Neural cell (in vitro differentiated cells): ENCODE results near the gene STX12. TPM values are rescaled to one million over a fixed set of nuclear protein-coding genes. Genes with fewer than 3 reads are reported as not detected.

ENCODE experiments used
- H2AFZ ChIP-seq: fragments of 200-600, 300-800 bp; sonication (generic), shearing (Covaris generic); 2 replicates; pipeline ENCODE4 v1.6.0; 2014; ENCODE audit warnings: low read depth, mild to moderate bottlenecking, antibody characterized with exemption, low read length, moderate library complexity
- H3F3A ChIP-seq: fragments of 200-600 bp; shearing (Covaris generic); 2 replicates; pipeline ENCODE4 v1.6.1; 2016; ENCODE audit warnings: mild to moderate bottlenecking, moderate library complexity, mixed read lengths, antibody characterized with exemption, low read length; ENCODE audit not compliant: insufficient read depth, poor library complexity, severe bottlenecking
- H3K27ac ChIP-seq: fragments of 200-600, 300-800 bp; sonication (generic), shearing (Covaris generic); 2 replicates; pipeline ENCODE4 v1.5.1; 2014; ENCODE audit warnings: mild to moderate bottlenecking, low read length, moderate library complexity
- H3K27me3 ChIP-seq: fragments of 300-800, 200-600 bp; sonication (generic), shearing (Covaris generic); 2 replicates; pipeline ENCODE4 v1.6.0; 2014; ENCODE audit warnings: mild to moderate bottlenecking, low read depth, low read length, moderate library complexity; ENCODE audit not compliant: insufficient read depth
- H3K36me3 ChIP-seq: fragments of 300-800, 200-600 bp; sonication (generic), shearing (Covaris generic); 2 replicates; pipeline ENCODE4 v1.5.1; 2014; ENCODE audit warnings: mild to moderate bottlenecking, antibody characterized with exemption, low read length, moderate library complexity; ENCODE audit not compliant: insufficient read depth
- H3K4me2 ChIP-seq: fragments of 300-800, 200-600 bp; sonication (generic), shearing (Covaris generic); 2 replicates; pipeline ENCODE4 v1.6.0; 2014; ENCODE audit warnings: mild to moderate bottlenecking, low read length
- H3K4me3 ChIP-seq: fragments of 300-800, 200-600 bp; sonication (generic), shearing (Covaris generic); 2 replicates; pipeline ENCODE4 v1.5.1; 2014; ENCODE audit warnings: mild to moderate bottlenecking, low read length, moderate library complexity
- H3K79me2 ChIP-seq: fragments of 200-600 bp; shearing (Covaris generic); replicated peaks from 2 replicates; pipeline ENCODE4 v1.6.0; 2014; ENCODE audit warnings: mild to moderate bottlenecking, low read length, moderate library complexity; ENCODE audit not compliant: insufficient read depth
- H3K9ac ChIP-seq: fragments of 300-800, 200-600 bp; sonication (generic), shearing (Covaris generic); 2 replicates; pipeline ENCODE4 v1.6.1; 2016; ENCODE audit warnings: mild to moderate bottlenecking, low read length, mixed read lengths
- H3K9me2 ChIP-seq: fragments of 200-600 bp; shearing (Covaris generic); 2 replicates; pipeline ENCODE4 v1.6.1; 2016; ENCODE audit warnings: mild to moderate bottlenecking, low read length, mixed read lengths; ENCODE audit not compliant: insufficient read depth
- H3K9me3 ChIP-seq: fragments of 200-600, 300-800 bp; sonication (generic), shearing (Covaris generic); 2 replicates; pipeline ENCODE4 v1.6.1; 2016; ENCODE audit warnings: mild to moderate bottlenecking, mixed run types, low read length, moderate library complexity, mixed read lengths
- H4K20me1 ChIP-seq: fragments of 200-600 bp; shearing (Covaris generic); 2 replicates; pipeline ENCODE4 v1.6.1; 2016; ENCODE audit warnings: mild to moderate bottlenecking, mixed run types; ENCODE audit not compliant: insufficient read depth
- CTCF ChIP-seq: fragments of 450-650 bp; IDR thresholded peaks from 2 replicates; pipeline ENCODE4 v1.5.1; 2014; ENCODE audit warnings: antibody characterized with exemption, mild to moderate bottlenecking, moderate library complexity; ENCODE audit not compliant: poor library complexity, severe bottlenecking
- EP300 ChIP-seq: fragments of 450-650 bp; conservative IDR thresholded peaks from 2 replicates; pipeline ENCODE4 v1.6.1; 2014; ENCODE audit warnings: antibody characterized with exemption, mild to moderate bottlenecking, moderate library complexity; ENCODE audit not compliant: poor library complexity, severe bottlenecking
- EZH2 ChIP-seq: fragments of 200-600, 300-800 bp; shearing (Covaris generic), sonication (generic); IDR thresholded peaks from 2 replicates; pipeline ENCODE4 v1.6.1; 2014; ENCODE audit warnings: antibody characterized with exemption, low read length, borderline replicate concordance, mild to moderate bottlenecking; ENCODE audit not compliant: insufficient read depth, poor library complexity, severe bottlenecking
- MXI1 ChIP-seq: fragments of 450-650 bp; conservative IDR thresholded peaks from 2 replicates; pipeline ENCODE4 v1.6.1; 2014; ENCODE audit warnings: antibody characterized with exemption, mild to moderate bottlenecking; ENCODE audit not compliant: poor library complexity, severe bottlenecking
- POLR2AphosphoS5 ChIP-seq: IDR thresholded peaks from 2 replicates; pipeline ENCODE4 v1.6.1; 2012
- RAD21 ChIP-seq: fragments of 450-650 bp; conservative IDR thresholded peaks from 2 replicates; pipeline ENCODE4 v1.6.1; 2014; ENCODE audit warnings: antibody characterized with exemption, mild to moderate bottlenecking, moderate library complexity
- REST ChIP-seq: IDR thresholded peaks from 2 replicates; pipeline ENCODE4 v1.6.1; 2012; ENCODE audit warnings: borderline replicate concordance
- SMC3 ChIP-seq: fragments of 450-650 bp; conservative IDR thresholded peaks from 2 replicates; pipeline ENCODE4 v1.6.1; 2014; ENCODE audit warnings: antibody characterized with exemption, mild to moderate bottlenecking, moderate library complexity; ENCODE audit not compliant: poor library complexity
- TAF1 ChIP-seq: IDR thresholded peaks from 2 replicates; pipeline ENCODE4 v1.6.1; 2012; ENCODE audit warnings: low read depth
- polyA plus RNA-seq: library from polyadenylated mRNA; depleted of rRNA; stranded (reverse); fragments of >200 nt; gene quantifications from 2 replicates; pipeline ENCODE4 v1.2.3, GENCODE V29; 2014

Gene STX12
- polyA plus RNA-seq, 1 donor from 2014 or later, result 171 TPM

GRCh38 chr1:27868556-27868931 is 95.5 kb downstream of the STX12 start:
- Histone ChIP-seq H3K4me2 (no peak overlapping the region), H4K20me1 (no peaks in the 10 kb centered on the region), H3F3A (no peaks in the 10 kb centered on the region), H3K9ac (no peak overlapping the region), H3K4me3 (no peak overlapping the region), H3K9me2 (no peaks in the 10 kb centered on the region), H3K27me3 (peaks cover 10% of the 10 kb centered on the region), H3K9me3 (no peaks in the 10 kb centered on the region), H3K79me2 (no peaks in the 10 kb centered on the region), H3K27ac (no peak overlapping the region), H2AFZ (no peak overlapping the region), H3K36me3 (no peaks in the 10 kb centered on the region)
- TF ChIP-seq CTCF (no peak), TAF1 (no peak), SMC3 (no peak), POLR2AphosphoS5 (no peak), MXI1 (no peak), REST (no peak), RAD21 (no peak), EP300 (no peak), EZH2 (no peak)

DNA sequence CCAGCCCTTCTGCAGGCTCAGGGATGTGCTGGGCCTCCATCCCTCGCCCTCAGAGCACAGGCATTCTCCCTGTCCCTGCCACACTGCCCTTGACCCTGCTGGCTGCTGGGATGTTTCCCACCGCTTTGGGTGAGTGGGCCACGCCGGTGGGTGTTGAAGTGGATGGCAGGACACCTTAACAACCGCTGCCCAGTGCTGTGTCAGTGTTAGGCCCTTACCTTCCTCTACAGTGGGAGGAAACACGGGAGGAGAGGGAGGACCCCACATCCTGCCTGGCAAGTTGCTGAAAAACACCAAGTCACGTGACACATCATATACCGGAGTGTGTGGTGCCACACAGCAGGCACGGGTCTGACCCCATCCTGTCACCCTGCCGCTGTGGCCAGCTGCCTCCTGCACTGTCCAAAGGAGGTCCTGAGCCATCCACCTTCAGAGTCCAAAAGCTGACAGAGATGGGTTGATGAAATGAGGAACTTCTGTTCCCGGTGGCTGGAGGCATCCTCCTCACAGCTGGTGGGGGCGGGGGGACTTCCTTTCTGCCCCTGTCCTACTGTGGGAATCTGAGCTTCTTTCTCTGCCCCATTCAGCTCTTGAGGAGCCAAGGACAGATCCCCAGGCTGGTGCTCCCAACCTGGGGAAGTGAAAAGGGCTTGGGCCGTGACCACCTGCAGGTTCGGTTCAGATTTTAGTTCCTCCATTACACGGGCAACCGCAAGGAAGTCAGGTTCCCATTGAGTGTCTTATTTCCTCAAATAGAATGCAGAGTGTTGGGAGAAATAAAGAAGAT is 96.1 kb downstream of the STX12 start:
- Histone ChIP-seq H3K27me3 (peaks cover 10% of the 10 kb centered on the region), H3K4me2 (no peak overlapping the region), H3K79me2 (no peaks in the 10 kb centered on the region), H4K20me1 (no peaks in the 10 kb centered on the region), H3K9me3 (no peaks in the 10 kb centered on the region), H3K36me3 (no peaks in the 10 kb centered on the region), H3K9me2 (no peaks in the 10 kb centered on the region), H3K27ac (no peak overlapping the region), H2AFZ (no peak overlapping the region), H3K4me3 (no peak overlapping the region), H3F3A (no peaks in the 10 kb centered on the region), H3K9ac (no peak overlapping the region)
- TF ChIP-seq TAF1, result no peak
- TF ChIP-seq EZH2, result no peak
- TF ChIP-seq CTCF, result no peak
- no peak for TF ChIP-seq MXI1
- no peak for TF ChIP-seq REST
- no peak for TF ChIP-seq RAD21
- TF ChIP-seq POLR2AphosphoS5, result no peak
- TF ChIP-seq SMC3, result no peak
- TF ChIP-seq EP300, result no peak
